Right lobe of liver (tissue), 4 donors: ENCODE results near the gene MGRN1.

ENCODE experiments used
- POLR2A ChIP-seq: fragments of 450-650 bp; IDR thresholded peaks from one replicate; pipeline ENCODE4 v1.6.1; 2017; ENCODE audit warnings: antibody characterized with exemption, mild to moderate bottlenecking
- TF ChIP-seq, protein P1 (sequence below), 4 donors: fragments of 200-600 bp in 3 of 4; fragments of 450-650 bp in 1 of 4; IDR thresholded peaks; one replicate each; pipeline versions ENCODE4 v1.5.1 to v1.8.0; 2016 to 2022; ENCODE audit warnings: antibody characterized with exemption in 4 of 4, mild to moderate bottlenecking in 2 of 4
- donor health status: DM: no; HTN: no; CAD: no.
- donor health status: DM: no; HTN: no; CAD: no.
- donor health status: DM: no; HTN: yes; CAD: no.

- TF ChIP-seq, protein P1, sequence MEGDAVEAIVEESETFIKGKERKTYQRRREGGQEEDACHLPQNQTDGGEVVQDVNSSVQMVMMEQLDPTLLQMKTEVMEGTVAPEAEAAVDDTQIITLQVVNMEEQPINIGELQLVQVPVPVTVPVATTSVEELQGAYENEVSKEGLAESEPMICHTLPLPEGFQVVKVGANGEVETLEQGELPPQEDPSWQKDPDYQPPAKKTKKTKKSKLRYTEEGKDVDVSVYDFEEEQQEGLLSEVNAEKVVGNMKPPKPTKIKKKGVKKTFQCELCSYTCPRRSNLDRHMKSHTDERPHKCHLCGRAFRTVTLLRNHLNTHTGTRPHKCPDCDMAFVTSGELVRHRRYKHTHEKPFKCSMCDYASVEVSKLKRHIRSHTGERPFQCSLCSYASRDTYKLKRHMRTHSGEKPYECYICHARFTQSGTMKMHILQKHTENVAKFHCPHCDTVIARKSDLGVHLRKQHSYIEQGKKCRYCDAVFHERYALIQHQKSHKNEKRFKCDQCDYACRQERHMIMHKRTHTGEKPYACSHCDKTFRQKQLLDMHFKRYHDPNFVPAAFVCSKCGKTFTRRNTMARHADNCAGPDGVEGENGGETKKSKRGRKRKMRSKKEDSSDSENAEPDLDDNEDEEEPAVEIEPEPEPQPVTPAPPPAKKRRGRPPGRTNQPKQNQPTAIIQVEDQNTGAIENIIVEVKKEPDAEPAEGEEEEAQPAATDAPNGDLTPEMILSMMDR (IDR thresholded peaks at IDR 0.05) = no peak
- no peak for TF ChIP-seq POLR2A
Measured at GRCh38 chr16:4609200-4610010, 15.2 kb upstream of the MGRN1 start.
